Thyroid gland (tissue), 4 donors: ENCODE measurements around the gene TIMP4. TPM values are rescaled to one million over a fixed set of nuclear protein-coding genes. Genes with fewer than 3 reads are reported as not detected.

Experiments
- DNase-seq, 2 donors: peaks; one replicate each; pipeline ENCODE4 v3.0.0-alpha.2; 2019
- H3K27ac ChIP-seq, 3 donors: fragments of 200-600 bp; sonication (generic); 1 replicate in 2 of 3; 2 replicates in 1 of 3; pipeline ENCODE4 v1.5.1; 2016 to 2019; ENCODE audit warnings: mild to moderate bottlenecking in 1 of 3, moderate library complexity in 1 of 3
- H3K27me3 ChIP-seq: fragments of 200-600 bp; sonication (generic); one replicate; pipeline ENCODE4 v1.5.1; 2019
- H3K36me3 ChIP-seq, 2 donors: fragments of 200-600 bp; sonication (generic); one replicate each; pipeline ENCODE4 v1.5.1; 2016 to 2019
- H3K4me1 ChIP-seq, 2 donors: fragments of 200-600 bp; sonication (generic); one replicate each; pipeline ENCODE4 v1.5.1; 2017 to 2019
- H3K4me3 ChIP-seq, 3 donors: fragments of 200-600 bp; sonication (generic); replicated peaks in 1 of 3; 1 replicate in 2 of 3; 2 replicates in 1 of 3; pipeline ENCODE4 v1.5.1; 2016; ENCODE audit warnings: mild to moderate bottlenecking in 1 of 3
- H3K9me3 ChIP-seq: fragments of 200-600 bp; sonication (generic); one replicate; pipeline ENCODE4 v1.5.1; 2017
- CTCF ChIP-seq, 6 experiments: fragments of 200-600 bp in 3 of 6; fragments of 450-650 bp in 3 of 6; sonication (generic) in 3 of 6; IDR thresholded peaks; one replicate each; pipeline ENCODE4 v1.5.1; 2016 to 2019; ENCODE audit warnings: antibody characterized with exemption in 6 of 6, mild to moderate bottlenecking in 2 of 6, inconsistent platforms in 1 of 6, moderate library complexity in 1 of 6
- POLR2A ChIP-seq, 2 donors: fragments of 450-650 bp; IDR thresholded peaks; one replicate each; pipeline ENCODE4 v1.6.1; 2017; ENCODE audit warnings: antibody characterized with exemption in 2 of 2, mild to moderate bottlenecking in 2 of 2, moderate library complexity in 1 of 2
- WGBS, 2 donors: methylation state at CpG; one replicate each; pipeline ENCODE4 v1.1.5; 2017; 5-methylcytosine and 5-hydroxymethylcytosine counted together
- intact Hi-C: fragments of 100-400 bp; cut with DNase I; formaldehyde crosslinking; loops from one replicate; pipeline ENCODE4 v1.15.1; 2023
- total RNA-seq, 4 donors: library from RNA; depleted of rRNA; stranded (reverse); fragments of >200 nt; gene quantifications; one replicate each; pipeline ENCODE4 v1.2.3, GENCODE V29; 2016

The TIMP4 gene
- total RNA-seq, 4 donors from 2014 or later, result 25.4 to 35.3 (median 32.6) TPM

- TF ChIP-seq POLR2A (IDR thresholded peaks at IDR 0.05) (no peak), CTCF (IDR thresholded peaks at IDR 0.05) (peak in 1 of 6 experiments; percentile 11)
- intact Hi-C loops, result no loop called here
- DNase-seq, result peak in 1 of 2 donors; percentile 30
- 68 to 72% methylated on average over 16 of the region's 16 CpGs for WGBS, 2 donors
- Histone ChIP-seq H3K4me1 (peaks cover 29 to 52% of the 10 kb centered on the region in 2 donors), H3K4me3 (no peak overlapping the region), H3K9me3 (no peaks in the 10 kb centered on the region), H3K27me3 (no peaks in the 10 kb centered on the region), H3K27ac (peak overlapping the region; percentile 55 to 92 (median 58)), H3K36me3 (no peaks in the 10 kb centered on the region)
Measured at GRCh38 chr3:12182687-12183441, 24.2 kb upstream of the TIMP4 start.

- Histone ChIP-seq H3K4me3 (no peak overlapping the region), H3K4me1 (peaks cover 20 to 44% of the 10 kb centered on the region in 2 donors), H3K27me3 (no peaks in the 10 kb centered on the region), H3K9me3 (no peaks in the 10 kb centered on the region), H3K36me3 (no peaks in the 10 kb centered on the region), H3K27ac (peak overlapping the region in 1 of 3 donors; percentile 92)
- TF ChIP-seq CTCF (IDR thresholded peaks at IDR 0.05) (no peak), POLR2A (IDR thresholded peaks at IDR 0.05) (no peak)
- 88 to 90% methylated on average over 2 of the region's 2 CpGs for WGBS, 2 donors
- DNase-seq, result no peak
- intact Hi-C loops, result no loop called here
Measured at GRCh38 chr3:12181806-12182205, 23.1 kb upstream of the TIMP4 start.

GRCh38 chr3:12181301-12181700 lies 22.6 kb upstream of the TIMP4 start:
- Histone ChIP-seq H3K4me3 (no peak overlapping the region), H3K4me1 (peaks cover 20 to 40% of the 10 kb centered on the region in 2 donors), H3K36me3 (no peaks in the 10 kb centered on the region), H3K27ac (peak overlapping the region in 2 of 3 donors; percentile 73 to 92), H3K9me3 (no peaks in the 10 kb centered on the region), H3K27me3 (no peaks in the 10 kb centered on the region)
- WGBS, 2 donors, result 97 to 99% methylated on average over 4 of the region's 4 CpGs
- TF ChIP-seq CTCF (IDR thresholded peaks at IDR 0.05), result no peak
- no peak for TF ChIP-seq POLR2A (IDR thresholded peaks at IDR 0.05)
- DNase-seq, result no peak
- intact Hi-C loops, result no loop called here

- Histone ChIP-seq H3K36me3 (no peaks in the 10 kb centered on the region), H3K27ac (peak overlapping the region; percentile 73 to 92 (median 78)), H3K9me3 (no peaks in the 10 kb centered on the region), H3K27me3 (no peaks in the 10 kb centered on the region), H3K4me3 (no peak overlapping the region), H3K4me1 (peaks cover 20 to 40% of the 10 kb centered on the region in 2 donors)
- 91 to 96% methylated on average over 5 of the region's 5 CpGs for WGBS, 2 donors
- no peak for TF ChIP-seq POLR2A (IDR thresholded peaks at IDR 0.05)
- TF ChIP-seq CTCF (IDR thresholded peaks at IDR 0.05), result no peak
- no peak for DNase-seq
- intact Hi-C loops, result no loop called here
Measured at GRCh38 chr3:12180631-12181030, 21.9 kb upstream of the TIMP4 start.

- intact Hi-C loops, result no loop called here
- 16 to 20% methylated on average over 5 to 6 of the region's 6 CpGs for WGBS, 2 donors
- Histone ChIP-seq H3K4me3 (no peak overlapping the region), H3K9me3 (no peaks in the 10 kb centered on the region), H3K27me3 (no peaks in the 10 kb centered on the region), H3K36me3 (no peaks in the 10 kb centered on the region), H3K27ac (peak overlapping the region; percentile 73 to 92 (median 78)), H3K4me1 (peaks cover 20 to 40% of the 10 kb centered on the region in 2 donors)
- DNase-seq, result peak; percentile 88 to 93
- no peak for TF ChIP-seq POLR2A (IDR thresholded peaks at IDR 0.05)
- TF ChIP-seq CTCF (IDR thresholded peaks at IDR 0.05), result peak in 1 of 6 experiments; percentile 34
Measured at GRCh38 chr3:12180218-12180617, 21.5 kb upstream of the TIMP4 start.
